Measurements from ENCODE around the gene FHIT. TPM values are rescaled to one million over a fixed set of nuclear protein-coding genes. Genes with fewer than 3 reads are reported as not detected.

The FHIT gene
- total RNA-seq, 1 donor from 2014 or later, result 29.9 TPM

- intact Hi-C loops (cut with micrococcal nuclease), result no loop called here
- peak overlapping the region; percentile 79 for H3K27ac Mint-ChIP-seq
- no peak for DNase-seq (ENCODE audit: low spot score)
- H3K27me3 Mint-ChIP-seq (ENCODE audit: low read depth), result no peaks in the 10 kb centered on the region
- H3K36me3 Mint-ChIP-seq (ENCODE audit: low read depth), result peaks cover 37% of the 10 kb centered on the region
- H3K4me1 Mint-ChIP-seq (ENCODE audit: low read depth), result peaks cover 53% of the 10 kb centered on the region
- H3K9me3 Mint-ChIP-seq, result peaks cover 10% of the 10 kb centered on the region
- peak overlapping the region; percentile 22 for H3K4me3 Mint-ChIP-seq (ENCODE audit: low read depth)
Observed at GRCh38 chr3:60073942-60074341, 1177.3 kb downstream of the FHIT start.

DNA sequence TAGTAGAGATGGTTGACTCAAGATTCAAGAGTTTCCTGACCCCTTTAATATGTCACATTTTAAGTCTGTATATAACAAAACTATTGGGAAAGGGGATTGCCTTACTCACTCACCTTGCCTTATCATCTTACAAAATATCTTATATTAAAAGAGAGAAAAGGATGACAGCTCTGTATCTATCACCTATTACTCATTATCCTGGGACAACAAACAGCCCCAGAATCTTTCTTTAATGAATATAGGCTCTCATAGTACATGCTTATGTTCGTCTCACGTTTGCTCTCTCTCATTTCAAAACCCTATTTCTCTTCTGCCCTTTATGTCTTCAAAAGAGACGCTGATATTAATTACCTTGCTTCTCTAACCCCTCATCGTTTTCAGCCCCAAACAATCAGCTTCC, 1178.0 kb downstream of the FHIT start:
- H3K36me3 Mint-ChIP-seq (ENCODE audit: low read depth), result peaks cover 40% of the 10 kb centered on the region
- intact Hi-C loops (cut with micrococcal nuclease), result no loop called here
- no peak for DNase-seq (ENCODE audit: low spot score)
- peak overlapping the region; percentile 56 for H3K27ac Mint-ChIP-seq
- peaks cover 50% of the 10 kb centered on the region for H3K4me1 Mint-ChIP-seq (ENCODE audit: low read depth)
- H3K4me3 Mint-ChIP-seq (ENCODE audit: low read depth), result peak overlapping the region; percentile 17
- no peaks in the 10 kb centered on the region for H3K27me3 Mint-ChIP-seq (ENCODE audit: low read depth)
- H3K9me3 Mint-ChIP-seq, result peaks cover 10% of the 10 kb centered on the region

- H3K27ac Mint-ChIP-seq, result no peak overlapping the region
- no peak for DNase-seq (ENCODE audit: low spot score)
- peaks cover 10% of the 10 kb centered on the region for H3K9me3 Mint-ChIP-seq
- H3K27me3 Mint-ChIP-seq (ENCODE audit: low read depth), result no peaks in the 10 kb centered on the region
- peaks cover 57% of the 10 kb centered on the region for H3K36me3 Mint-ChIP-seq (ENCODE audit: low read depth)
- H3K4me1 Mint-ChIP-seq (ENCODE audit: low read depth), result peaks cover 52% of the 10 kb centered on the region
- H3K4me3 Mint-ChIP-seq (ENCODE audit: low read depth), result no peak overlapping the region
- intact Hi-C loops (cut with micrococcal nuclease), result no loop called here
Observed at GRCh38 chr3:60070366-60070765, 1180.9 kb downstream of the FHIT start.

GRCh38 chr3:60065227-60065868, 1185.9 kb downstream of the FHIT start:
- H3K4me3 Mint-ChIP-seq (ENCODE audit: low read depth), result peak overlapping the region; percentile 46

GRCh38 chr3:60064210-60065178, 1186.8 kb downstream of the FHIT start:
- Mint-ChIP-seq H3K4me3 (ENCODE audit: low read depth) (peak overlapping the region; percentile 34), H3K27ac (peak overlapping the region; percentile 89), H3K27me3 (ENCODE audit: low read depth) (no peaks in the 10 kb centered on the region), H3K4me1 (ENCODE audit: low read depth) (peaks cover 70% of the 10 kb centered on the region), H3K9me3 (no peaks in the 10 kb centered on the region), H3K36me3 (ENCODE audit: low read depth) (peaks cover 50% of the 10 kb centered on the region)
- DNase-seq (ENCODE audit: low spot score), result no peak
- intact Hi-C loops (cut with micrococcal nuclease), result loop anchor here (1.0 to 2.0 kb wide), 3 partner anchors 8 to 16 kb away; no protein-coding TSS in a partner anchor

More at GRCh38 chr3:60065227-60065868, 1185.9 kb downstream of the FHIT start:
- Mint-ChIP-seq H3K4me1 (ENCODE audit: low read depth) (peaks cover 71% of the 10 kb centered on the region), H3K36me3 (ENCODE audit: low read depth) (peaks cover 51% of the 10 kb centered on the region), H3K27ac (peak overlapping the region; percentile 94), H3K9me3 (no peaks in the 10 kb centered on the region), H3K27me3 (ENCODE audit: low read depth) (no peaks in the 10 kb centered on the region)
- no peak for DNase-seq (ENCODE audit: low spot score)
- intact Hi-C loops (cut with micrococcal nuclease), result loop anchor here (1.0 to 2.0 kb wide), 2 partner anchors 10 to 17 kb away; no protein-coding TSS in a partner anchor

- Mint-ChIP-seq H3K27ac (peak overlapping the region; percentile 89), H3K4me3 (ENCODE audit: low read depth) (peak overlapping the region; percentile 15), H3K27me3 (ENCODE audit: low read depth) (no peaks in the 10 kb centered on the region), H3K9me3 (peaks cover 19% of the 10 kb centered on the region), H3K36me3 (ENCODE audit: low read depth) (peaks cover 54% of the 10 kb centered on the region), H3K4me1 (ENCODE audit: low read depth) (peaks cover 86% of the 10 kb centered on the region)
- intact Hi-C loops (cut with micrococcal nuclease), result loop anchor here (1.0 to 10.0 kb wide), 4 partner anchors 8 to 272 kb away; no protein-coding TSS in a partner anchor
- no peak for DNase-seq (ENCODE audit: low spot score)
Observed at GRCh38 chr3:60056404-60056803, 1194.8 kb downstream of the FHIT start.

DNA sequence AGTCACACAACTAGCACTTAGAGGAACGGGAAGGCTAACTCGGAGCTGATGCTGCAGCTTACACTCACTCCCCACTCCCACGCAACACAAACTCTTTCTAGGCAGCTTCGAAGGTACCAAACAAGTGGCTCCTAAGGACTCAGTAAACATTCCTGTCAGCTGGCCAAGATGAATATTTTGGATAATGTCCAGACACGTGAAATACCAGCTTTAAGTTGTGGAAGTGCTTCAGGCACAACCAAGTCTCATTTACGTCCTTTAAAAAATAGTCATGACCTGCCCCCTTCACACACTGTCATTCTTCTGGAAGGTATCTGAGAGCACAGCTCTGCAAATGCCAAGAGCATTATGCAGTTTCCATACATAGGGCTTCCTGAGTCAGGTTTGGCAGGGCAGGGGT, 1195.5 kb downstream of the FHIT start:
- Mint-ChIP-seq H3K4me1 (ENCODE audit: low read depth) (peaks cover 84% of the 10 kb centered on the region), H3K36me3 (ENCODE audit: low read depth) (peaks cover 60% of the 10 kb centered on the region), H3K27me3 (ENCODE audit: low read depth) (no peaks in the 10 kb centered on the region), H3K9me3 (peaks cover 21% of the 10 kb centered on the region), H3K4me3 (ENCODE audit: low read depth) (peak overlapping the region; percentile 15), H3K27ac (peak overlapping the region; percentile 89)
- DNase-seq (ENCODE audit: low spot score), result no peak
- intact Hi-C loops (cut with micrococcal nuclease), result loop anchor here (1.0 to 10.0 kb wide), 4 partner anchors 9 to 271 kb away; no protein-coding TSS in a partner anchor

GRCh38 chr3:60053526-60054265, 1197.6 kb downstream of the FHIT start:
- no peak for DNase-seq (ENCODE audit: low spot score)
- H3K27ac Mint-ChIP-seq, result peak overlapping the region; percentile 89

GRCh38 chr3:60048447-60048848, 1202.8 kb downstream of the FHIT start:
- peak; percentile 60 for DNase-seq (ENCODE audit: low spot score)
- Mint-ChIP-seq H3K36me3 (ENCODE audit: low read depth) (peaks cover 65% of the 10 kb centered on the region), H3K4me1 (ENCODE audit: low read depth) (peaks cover 79% of the 10 kb centered on the region), H3K4me3 (ENCODE audit: low read depth) (peak overlapping the region; percentile 60), H3K27ac (peak overlapping the region; percentile 91), H3K9me3 (peaks cover 29% of the 10 kb centered on the region), H3K27me3 (ENCODE audit: low read depth) (no peaks in the 10 kb centered on the region)
- intact Hi-C loops (cut with micrococcal nuclease), result loop anchor here (1.0 to 5.0 kb wide), 3 partner anchors 16 to 181 kb away; no protein-coding TSS in a partner anchor

More at GRCh38 chr3:60053526-60054265, 1197.6 kb downstream of the FHIT start:
- Mint-ChIP-seq H3K4me1 (ENCODE audit: low read depth) (peaks cover 79% of the 10 kb centered on the region), H3K9me3 (peaks cover 23% of the 10 kb centered on the region), H3K36me3 (ENCODE audit: low read depth) (peaks cover 52% of the 10 kb centered on the region), H3K27me3 (ENCODE audit: low read depth) (no peaks in the 10 kb centered on the region), H3K4me3 (ENCODE audit: low read depth) (peak overlapping the region; percentile 35)
- intact Hi-C loops (cut with micrococcal nuclease), result loop anchor here (1.0 to 10.0 kb wide), 6 partner anchors 27 to 269 kb away; no protein-coding TSS in a partner anchor

DNA sequence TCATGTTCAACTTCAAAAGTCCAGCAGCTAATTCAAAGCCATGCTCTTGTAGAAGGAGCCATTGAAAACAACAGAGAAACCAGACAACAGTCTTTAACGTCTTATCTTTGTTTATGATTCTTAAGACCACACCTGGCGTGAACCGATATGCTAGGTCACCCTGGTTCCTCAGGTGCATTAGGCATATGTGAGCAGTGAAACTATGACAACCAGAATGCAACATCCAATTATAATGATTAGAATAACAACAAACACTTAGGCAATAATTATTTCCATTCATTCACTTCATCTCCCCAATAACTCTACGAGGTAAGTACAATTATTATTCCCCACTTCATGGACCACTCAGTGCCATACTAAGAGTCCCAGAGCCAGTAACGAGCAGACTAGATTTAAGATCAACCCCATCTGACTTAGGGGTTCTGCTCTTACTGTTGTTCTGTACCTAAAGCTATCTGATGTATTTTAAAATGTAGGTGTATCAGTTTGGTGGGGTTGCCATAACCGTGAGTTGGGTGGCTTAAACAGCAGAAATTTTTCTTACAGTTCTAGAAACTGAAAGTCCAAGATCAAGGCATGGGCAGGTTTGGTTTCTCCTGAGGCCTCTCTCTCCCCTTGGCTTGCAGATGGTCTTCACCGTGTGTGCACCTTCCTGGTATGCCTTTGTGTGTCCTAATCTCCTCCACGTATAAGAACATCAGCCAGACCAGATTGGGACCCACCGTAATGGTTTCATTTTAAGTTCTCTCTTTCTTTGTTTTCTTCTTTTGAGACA, 1203.6 kb downstream of the FHIT start:
- Mint-ChIP-seq H3K27ac (peak overlapping the region; percentile 91), H3K4me3 (ENCODE audit: low read depth) (peak overlapping the region; percentile 60), H3K27me3 (ENCODE audit: low read depth) (no peaks in the 10 kb centered on the region), H3K4me1 (ENCODE audit: low read depth) (peaks cover 73% of the 10 kb centered on the region), H3K36me3 (ENCODE audit: low read depth) (peaks cover 65% of the 10 kb centered on the region), H3K9me3 (peaks cover 32% of the 10 kb centered on the region)
- DNase-seq (ENCODE audit: low spot score), result peak; percentile 24
- intact Hi-C loops (cut with micrococcal nuclease), result loop anchor here (1.0 to 5.0 kb wide), 3 partner anchors 17 to 180 kb away; no protein-coding TSS in a partner anchor

GRCh38 chr3:60046210-60046609, 1205.0 kb downstream of the FHIT start:
- Mint-ChIP-seq H3K9me3 (peaks cover 38% of the 10 kb centered on the region), H3K4me1 (ENCODE audit: low read depth) (peaks cover 62% of the 10 kb centered on the region)
- intact Hi-C loops (cut with micrococcal nuclease), result loop anchor here (5.0 kb wide), 1 partner anchor 179 kb away; no protein-coding TSS in a partner anchor

More at GRCh38 chr3:60046210-60046609, 1205.0 kb downstream of the FHIT start:
- peak overlapping the region; percentile 61 for H3K27ac Mint-ChIP-seq
- H3K36me3 Mint-ChIP-seq (ENCODE audit: low read depth), result peaks cover 66% of the 10 kb centered on the region
- H3K4me3 Mint-ChIP-seq (ENCODE audit: low read depth), result no peak overlapping the region
- no peak for DNase-seq (ENCODE audit: low spot score)
- no peaks in the 10 kb centered on the region for H3K27me3 Mint-ChIP-seq (ENCODE audit: low read depth)
